K562 (cell line): ENCODE results near the gene CEMP1. TPM values are rescaled to one million over a fixed set of nuclear protein-coding genes. Genes with fewer than 3 reads are reported as not detected.

Experiments
- ATF1 ChIP-seq, 2 experiments: fragments of 450-650 bp in 1 of 2; IDR thresholded peaks; 2 replicates each; pipeline ENCODE4 v1.6.1; 2016; ENCODE audit warnings: missing compliant biosample characterization in 1 of 2, missing genetic modification characterization in 1 of 2
- EHMT2 ChIP-seq: fragments of 450-650 bp; IDR thresholded peaks from 2 replicates; pipeline ENCODE4 v1.6.1; 2018; ENCODE audit warnings: antibody characterized with exemption
- EP400 ChIP-seq: fragments of 450-650 bp; IDR thresholded peaks from 2 replicates; pipeline ENCODE4 v1.6.1; 2017; ENCODE audit warnings: antibody characterized with exemption, mild to moderate bottlenecking, moderate library complexity
- EZH2 ChIP-seq: IDR thresholded peaks from 2 replicates; pipeline ENCODE4 v1.6.1; 2012; ENCODE audit warnings: low read depth, mild to moderate bottlenecking, inconsistent platforms, low read length, borderline replicate concordance
- HDAC3 ChIP-seq: fragments of 450-650 bp; IDR thresholded peaks from 2 replicates; pipeline ENCODE4 v1.6.1; 2018; ENCODE audit warnings: borderline replicate concordance, mild to moderate bottlenecking, moderate library complexity; ENCODE audit not compliant: partially characterized antibody
- NEUROD1 ChIP-seq: fragments of 150-350 bp; IDR thresholded peaks from 2 replicates; pipeline ENCODE4 v1.6.1; 2014; ENCODE audit warnings: borderline replicate concordance, low read length, low read depth; ENCODE audit not compliant: partially characterized antibody
- RFX5 ChIP-seq: IDR thresholded peaks from 2 replicates; pipeline ENCODE4 v1.6.1; 2011; ENCODE audit warnings: low read depth, mild to moderate bottlenecking, improper control_type of control experiment, low read length
- SMAD1 ChIP-seq: fragments of 150-350 bp; IDR thresholded peaks from 2 replicates; pipeline ENCODE4 v1.6.1; 2014; ENCODE audit warnings: low read length, low read depth; ENCODE audit not compliant: partially characterized antibody
- TBL1XR1 ChIP-seq, 2 experiments: IDR thresholded peaks; 2 replicates each; pipeline ENCODE4 v1.6.1; 2012; ENCODE audit warnings: improper control_type of control experiment in 2 of 2, low read length in 2 of 2, mild to moderate bottlenecking in 1 of 2
- THRAP3 ChIP-seq: fragments of 450-650 bp; IDR thresholded peaks from 2 replicates; pipeline ENCODE4 v1.6.1; 2016; ENCODE audit warnings: mild to moderate bottlenecking, inconsistent platforms, borderline replicate concordance
- TOE1 ChIP-seq, 2 experiments: fragments of 450-650 bp in 1 of 2; sonication (generic) in 1 of 2; formaldehyde crosslinking in 1 of 2; IDR thresholded peaks; 2 replicates each; pipeline versions ENCODE4 v1.7.1 to v1.8.0; 2016 to 2022; ENCODE audit warnings: borderline replicate concordance in 2 of 2, mild to moderate bottlenecking in 2 of 2, antibody characterized with exemption in 1 of 2, inconsistent platforms in 1 of 2, low read depth in 1 of 2, missing genetic modification reagents in 1 of 2, moderate library complexity in 1 of 2
- WHSC1 ChIP-seq: IDR thresholded peaks from one replicate; pipeline ENCODE4 v1.6.1; 2012; ENCODE audit warnings: low read length, control low read depth, inconsistent platforms
- polyA plus RNA-seq, 8 experiments: library from polyadenylated mRNA; depleted of rRNA in 4 of 8; stranded (reverse) in 5 of 8; unstranded in 3 of 8; fragments of >200 nt; fragmentation: Nextera tagmentation in 2 of 8; fragmentation: Illumina TruSeq in 1 of 8; extraction: Ambion mirVana in 2 of 8; extraction: Trizol in 1 of 8; gene quantifications; 2 replicates each; pipeline versions ENCODE4 v1.2.1 to v1.2.3, GENCODE V29; 2011 to 2014; ENCODE audit warnings: inconsistent platforms in 1 of 8, missing spikeins in 1 of 8
- total RNA-seq, 7 experiments: library from RNA; depleted of rRNA in 6 of 7; stranded (reverse); fragments of >200 nt in 6 of 7; fragmentation: Illumina TruSeq in 2 of 7; extraction: Trizol in 2 of 7; gene quantifications; 2 replicates each; pipeline versions ENCODE4 v1.2.1 to v1.2.3, GENCODE V29; 2011 to 2021; ENCODE audit warnings: low replicate concordance in 1 of 7
- TF ChIP-seq, protein P1 (sequence below): fragments of 450-650 bp; IDR thresholded peaks from 2 replicates; pipeline ENCODE4 v1.6.1; 2017; ENCODE audit warnings: mild to moderate bottlenecking, moderate library complexity
- TF ChIP-seq, protein P2 (sequence below): fragments of 250-450 bp; sonication (Bioruptor Pico); IDR thresholded peaks from 2 replicates; pipeline ENCODE4 v1.5.0; 2020; ENCODE audit warnings: mild to moderate bottlenecking, borderline replicate concordance
- TF ChIP-seq, protein P3 (sequence below): fragments of 450-650 bp; formaldehyde crosslinking; IDR thresholded peaks from 2 replicates; pipeline ENCODE4 v1.4.0; 2020; ENCODE audit warnings: mild to moderate bottlenecking, mixed read lengths
- TF ChIP-seq, protein P4 (sequence below): fragments of 200-800 bp; sonication (Bioruptor generic); IDR thresholded peaks from 2 replicates; pipeline ENCODE4 v1.6.1; 2017; ENCODE audit warnings: missing genetic modification characterization, missing compliant biosample characterization
- TF ChIP-seq, protein P5 (sequence below): fragments of 450-650 bp; IDR thresholded peaks from 2 replicates; pipeline ENCODE4 v1.7.0; 2016; ENCODE audit warnings: borderline replicate concordance

The CEMP1 gene
- total and polyA plus RNA-seq, 9 of the 15 experiments (the other 6 are each of a cell fraction or from before 2014, with no cell fraction given): 0.05 to 0.45 TPM; not detected in 7

DNA sequence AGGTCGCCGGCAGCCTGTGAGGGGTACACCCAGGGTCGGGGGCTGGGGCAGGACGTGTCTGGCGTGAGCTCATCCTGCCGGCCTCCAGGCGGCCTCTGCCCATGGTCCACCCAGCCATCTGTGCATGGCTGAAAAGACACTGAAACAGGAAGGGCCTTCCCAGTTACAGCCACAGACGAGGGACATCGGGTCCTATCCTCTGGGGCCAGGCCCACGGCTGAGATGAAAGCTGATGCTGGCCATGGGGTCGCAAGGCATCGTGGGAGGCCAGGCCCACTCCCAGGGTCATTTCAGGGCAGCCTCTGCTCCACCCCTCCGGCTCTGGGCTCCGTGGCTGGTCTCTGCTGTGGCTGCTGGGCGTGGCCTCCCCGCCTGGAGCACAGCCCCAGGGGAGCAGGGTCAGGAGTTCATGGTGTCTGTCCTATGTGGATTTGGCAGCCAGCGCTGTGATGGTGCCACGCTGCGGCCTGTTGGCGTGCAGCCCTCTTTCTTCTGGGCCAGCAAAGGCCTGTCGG is 34.0 kb downstream of the CEMP1 start (continued):
- TF ChIP-seq WHSC1 (no peak), TOE1 (IDR thresholded peaks at IDR 0.05; ENCODE audit: borderline replicate concordance) (no peak), TOE1 (CRISPR knock-in tag; IDR thresholded peaks at IDR 0.05; ENCODE audit: borderline replicate concordance, low read depth) (no peak), NEUROD1 (no peak), SMAD1 (no peak), THRAP3 (no peak), EP400 (peak; percentile 47), RFX5 (no peak), EZH2 (no peak), ATF1 (CRISPR knock-in tag; IDR thresholded peaks at IDR 0.05) (no peak), ATF1 (tag; IDR thresholded peaks at IDR 0.05) (peak; percentile 33; the same call in 1 of the 2 replicates), EHMT2 (no peak), HDAC3 (no peak), TBL1XR1 (IDR thresholded peaks at IDR 0.05; ENCODE audit: low read length in 2 of 2) (peak in 1 of 2 experiments; percentile 31; a peak in 1 of 4 replicates)
- TF ChIP-seq, protein P1, sequence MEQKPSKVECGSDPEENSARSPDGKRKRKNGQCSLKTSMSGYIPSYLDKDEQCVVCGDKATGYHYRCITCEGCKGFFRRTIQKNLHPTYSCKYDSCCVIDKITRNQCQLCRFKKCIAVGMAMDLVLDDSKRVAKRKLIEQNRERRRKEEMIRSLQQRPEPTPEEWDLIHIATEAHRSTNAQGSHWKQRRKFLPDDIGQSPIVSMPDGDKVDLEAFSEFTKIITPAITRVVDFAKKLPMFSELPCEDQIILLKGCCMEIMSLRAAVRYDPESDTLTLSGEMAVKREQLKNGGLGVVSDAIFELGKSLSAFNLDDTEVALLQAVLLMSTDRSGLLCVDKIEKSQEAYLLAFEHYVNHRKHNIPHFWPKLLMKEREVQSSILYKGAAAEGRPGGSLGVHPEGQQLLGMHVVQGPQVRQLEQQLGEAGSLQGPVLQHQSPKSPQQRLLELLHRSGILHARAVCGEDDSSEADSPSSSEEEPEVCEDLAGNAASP: no peak; the same call in 1 of the 2 replicates
- TF ChIP-seq, protein P2, sequence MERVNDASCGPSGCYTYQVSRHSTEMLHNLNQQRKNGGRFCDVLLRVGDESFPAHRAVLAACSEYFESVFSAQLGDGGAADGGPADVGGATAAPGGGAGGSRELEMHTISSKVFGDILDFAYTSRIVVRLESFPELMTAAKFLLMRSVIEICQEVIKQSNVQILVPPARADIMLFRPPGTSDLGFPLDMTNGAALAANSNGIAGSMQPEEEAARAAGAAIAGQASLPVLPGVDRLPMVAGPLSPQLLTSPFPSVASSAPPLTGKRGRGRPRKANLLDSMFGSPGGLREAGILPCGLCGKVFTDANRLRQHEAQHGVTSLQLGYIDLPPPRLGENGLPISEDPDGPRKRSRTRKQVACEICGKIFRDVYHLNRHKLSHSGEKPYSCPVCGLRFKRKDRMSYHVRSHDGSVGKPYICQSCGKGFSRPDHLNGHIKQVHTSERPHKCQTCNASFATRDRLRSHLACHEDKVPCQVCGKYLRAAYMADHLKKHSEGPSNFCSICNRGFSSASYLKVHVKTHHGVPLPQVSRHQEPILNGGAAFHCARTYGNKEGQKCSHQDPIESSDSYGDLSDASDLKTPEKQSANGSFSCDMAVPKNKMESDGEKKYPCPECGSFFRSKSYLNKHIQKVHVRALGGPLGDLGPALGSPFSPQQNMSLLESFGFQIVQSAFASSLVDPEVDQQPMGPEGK: no peak
- TF ChIP-seq, protein P3, sequence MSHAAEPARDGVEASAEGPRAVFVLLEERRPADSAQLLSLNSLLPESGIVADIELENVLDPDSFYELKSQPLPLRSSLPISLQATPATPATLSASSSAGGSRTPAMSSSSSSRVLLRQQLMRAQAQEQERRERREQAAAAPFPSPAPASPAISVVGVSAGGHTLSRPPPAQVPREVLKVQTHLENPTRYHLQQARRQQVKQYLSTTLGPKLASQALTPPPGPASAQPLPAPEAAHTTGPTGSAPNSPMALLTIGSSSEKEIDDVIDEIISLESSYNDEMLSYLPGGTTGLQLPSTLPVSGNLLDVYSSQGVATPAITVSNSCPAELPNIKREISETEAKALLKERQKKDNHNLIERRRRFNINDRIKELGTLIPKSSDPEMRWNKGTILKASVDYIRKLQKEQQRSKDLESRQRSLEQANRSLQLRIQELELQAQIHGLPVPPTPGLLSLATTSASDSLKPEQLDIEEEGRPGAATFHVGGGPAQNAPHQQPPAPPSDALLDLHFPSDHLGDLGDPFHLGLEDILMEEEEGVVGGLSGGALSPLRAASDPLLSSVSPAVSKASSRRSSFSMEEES (CRISPR knock-in tag): no peak
- TF ChIP-seq, protein P4, sequence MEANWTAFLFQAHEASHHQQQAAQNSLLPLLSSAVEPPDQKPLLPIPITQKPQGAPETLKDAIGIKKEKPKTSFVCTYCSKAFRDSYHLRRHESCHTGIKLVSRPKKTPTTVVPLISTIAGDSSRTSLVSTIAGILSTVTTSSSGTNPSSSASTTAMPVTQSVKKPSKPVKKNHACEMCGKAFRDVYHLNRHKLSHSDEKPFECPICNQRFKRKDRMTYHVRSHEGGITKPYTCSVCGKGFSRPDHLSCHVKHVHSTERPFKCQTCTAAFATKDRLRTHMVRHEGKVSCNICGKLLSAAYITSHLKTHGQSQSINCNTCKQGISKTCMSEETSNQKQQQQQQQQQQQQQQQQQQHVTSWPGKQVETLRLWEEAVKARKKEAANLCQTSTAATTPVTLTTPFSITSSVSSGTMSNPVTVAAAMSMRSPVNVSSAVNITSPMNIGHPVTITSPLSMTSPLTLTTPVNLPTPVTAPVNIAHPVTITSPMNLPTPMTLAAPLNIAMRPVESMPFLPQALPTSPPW (CRISPR knock-in tag): peak; percentile 27; the same call in 1 of the 2 replicates
- TF ChIP-seq, protein P5, sequence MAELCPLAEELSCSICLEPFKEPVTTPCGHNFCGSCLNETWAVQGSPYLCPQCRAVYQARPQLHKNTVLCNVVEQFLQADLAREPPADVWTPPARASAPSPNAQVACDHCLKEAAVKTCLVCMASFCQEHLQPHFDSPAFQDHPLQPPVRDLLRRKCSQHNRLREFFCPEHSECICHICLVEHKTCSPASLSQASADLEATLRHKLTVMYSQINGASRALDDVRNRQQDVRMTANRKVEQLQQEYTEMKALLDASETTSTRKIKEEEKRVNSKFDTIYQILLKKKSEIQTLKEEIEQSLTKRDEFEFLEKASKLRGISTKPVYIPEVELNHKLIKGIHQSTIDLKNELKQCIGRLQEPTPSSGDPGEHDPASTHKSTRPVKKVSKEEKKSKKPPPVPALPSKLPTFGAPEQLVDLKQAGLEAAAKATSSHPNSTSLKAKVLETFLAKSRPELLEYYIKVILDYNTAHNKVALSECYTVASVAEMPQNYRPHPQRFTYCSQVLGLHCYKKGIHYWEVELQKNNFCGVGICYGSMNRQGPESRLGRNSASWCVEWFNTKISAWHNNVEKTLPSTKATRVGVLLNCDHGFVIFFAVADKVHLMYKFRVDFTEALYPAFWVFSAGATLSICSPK: no peak
